GM21390 (cell line): Measurements from ENCODE around the gene ACADS.
"Not testable (repeated sequence)": the region's sequence is repeated elsewhere in the genome, so short reads cannot be mapped to it uniquely, and the experiment has no call there.

Experiments
- ATAC-seq: cut with Tn5 transposase; IDR thresholded peaks from one replicate; pipeline ENCODE4 v1.9.1; 2021; ENCODE audit not compliant: unreplicated experiment

The ACADS gene

GRCh38 chr12:120725151-120725658 is 421 bp upstream of the ACADS start:
- ATAC-seq, result peak; percentile 7

- no peak for ATAC-seq
Measured at GRCh38 chr12:120726510-120726793, 826 bp downstream of the ACADS start.

DNA sequence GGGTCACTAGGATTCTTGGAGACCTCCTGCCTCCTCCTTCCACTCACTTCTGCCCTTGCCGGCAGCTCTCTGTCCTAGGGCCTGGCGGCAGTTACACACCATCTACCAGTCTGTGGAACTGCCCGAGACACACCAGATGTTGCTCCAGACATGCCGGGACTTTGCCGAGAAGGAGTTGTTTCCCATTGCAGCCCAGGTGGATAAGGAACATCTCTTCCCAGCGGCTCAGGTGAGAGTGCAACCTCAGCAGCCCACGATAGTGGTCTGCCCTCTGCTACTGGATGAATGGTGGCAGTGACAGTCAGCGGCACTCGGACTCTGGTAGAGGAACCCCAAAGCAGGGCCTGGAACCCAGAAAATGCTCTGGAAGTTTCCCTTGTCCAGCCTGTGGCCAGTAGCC is 1.3 kb downstream of the ACADS start:
- ATAC-seq, result no peak

GRCh38 chr12:120732198-120732597 is 6.6 kb downstream of the ACADS start:
- ATAC-seq, result not testable (repeated sequence)

DNA sequence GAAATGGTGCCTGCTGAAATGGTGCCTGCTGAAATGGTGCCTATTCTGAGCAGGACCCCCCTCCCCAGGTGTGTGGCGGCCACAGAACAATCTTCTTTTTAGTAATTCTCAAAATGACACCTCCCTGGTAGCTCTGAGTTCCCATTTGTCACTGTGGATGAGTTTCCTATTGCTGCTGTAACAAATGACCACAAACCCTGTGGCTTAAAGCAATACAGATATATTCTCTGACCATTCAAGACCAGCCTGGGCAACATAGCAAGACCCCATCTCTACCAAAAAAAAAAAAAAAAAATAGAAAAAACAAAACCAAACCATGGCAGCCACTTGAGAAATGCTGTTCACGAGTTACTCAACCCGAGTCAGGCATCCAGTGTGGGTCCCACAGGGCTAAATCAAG is 7.9 kb downstream of the ACADS start:
- ATAC-seq, result no peak

DNA sequence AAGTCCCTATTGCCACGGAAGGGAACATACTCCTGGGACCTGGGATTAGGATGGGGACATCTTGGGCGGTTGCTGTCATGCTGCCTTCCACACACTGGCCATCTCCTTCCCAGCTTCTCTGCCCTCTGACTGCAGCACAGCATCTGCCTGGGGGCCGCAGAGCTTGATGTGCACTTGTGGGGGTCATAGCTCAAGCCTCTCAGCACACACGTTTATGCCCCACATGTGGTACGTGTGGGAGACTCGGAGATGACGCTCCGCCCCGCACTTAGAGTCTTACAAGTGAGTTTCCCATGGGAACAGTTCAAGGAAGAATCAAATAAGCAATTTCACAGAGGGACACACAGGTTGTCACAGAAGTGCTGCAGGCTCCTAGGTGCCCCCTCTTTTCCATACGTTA is 8.6 kb downstream of the ACADS start:
- ATAC-seq, result no peak

DNA sequence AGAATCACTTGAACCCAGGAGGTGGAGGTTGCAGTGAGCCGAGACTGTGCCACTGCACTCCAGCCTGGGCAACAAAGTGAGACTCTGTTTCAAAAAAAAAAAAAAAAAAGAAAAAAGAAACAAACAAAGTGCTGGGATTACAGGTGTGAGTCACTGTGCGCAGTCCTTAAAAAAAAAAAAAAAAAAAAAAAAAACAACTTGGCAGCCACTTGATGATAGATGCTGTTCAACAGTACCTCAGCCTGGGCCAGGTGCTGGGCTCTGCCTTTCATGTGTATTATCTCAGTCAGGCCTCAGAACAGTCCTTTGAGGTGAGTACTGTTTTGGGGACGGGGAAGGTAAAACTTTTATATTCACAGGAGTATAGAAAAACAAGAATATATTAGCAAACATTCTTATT is 9.6 kb downstream of the ACADS start:
- ATAC-seq, result no peak

GRCh38 chr12:120736404-120737331 is 11.0 kb downstream of the ACADS start:
- no peak for ATAC-seq

GRCh38 chr12:120737557-120738251 is 12.1 kb downstream of the ACADS start:
- ATAC-seq, result no peak

GRCh38 chr12:120738252-120739030 is 12.8 kb downstream of the ACADS start:
- no peak for ATAC-seq

DNA sequence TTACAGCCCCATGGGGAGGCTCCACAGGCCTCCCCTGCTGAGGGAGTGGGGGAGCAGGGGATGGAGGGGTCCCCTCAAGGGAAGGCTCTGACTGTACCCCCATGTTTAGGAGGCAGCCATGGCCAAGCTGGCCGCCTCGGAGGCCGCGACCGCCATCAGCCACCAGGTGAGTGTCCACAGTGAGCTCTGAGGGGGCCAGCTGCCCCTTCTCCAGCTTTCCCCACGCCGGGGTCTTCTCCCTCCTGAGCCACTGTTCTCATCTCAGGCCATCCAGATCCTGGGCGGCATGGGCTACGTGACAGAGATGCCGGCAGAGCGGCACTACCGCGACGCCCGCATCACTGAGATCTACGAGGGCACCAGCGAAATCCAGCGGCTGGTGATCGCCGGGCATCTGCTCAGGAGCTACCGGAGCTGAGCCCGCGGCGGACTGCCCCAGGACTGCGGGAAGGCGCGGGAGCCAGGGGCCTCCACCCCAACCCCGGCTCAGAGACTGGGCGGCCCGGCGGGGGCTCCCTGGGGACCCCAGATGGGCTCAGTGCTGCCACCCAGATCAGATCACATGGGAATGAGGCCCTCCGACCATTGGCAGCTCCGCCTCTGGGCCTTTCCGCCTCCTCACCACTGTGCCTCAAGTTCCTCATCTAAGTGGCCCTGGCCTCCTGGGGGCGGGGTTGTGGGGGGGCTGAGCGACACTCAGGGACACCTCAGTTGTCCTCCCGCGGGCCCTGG is 13.6 kb downstream of the ACADS start:
- no peak for ATAC-seq

DNA sequence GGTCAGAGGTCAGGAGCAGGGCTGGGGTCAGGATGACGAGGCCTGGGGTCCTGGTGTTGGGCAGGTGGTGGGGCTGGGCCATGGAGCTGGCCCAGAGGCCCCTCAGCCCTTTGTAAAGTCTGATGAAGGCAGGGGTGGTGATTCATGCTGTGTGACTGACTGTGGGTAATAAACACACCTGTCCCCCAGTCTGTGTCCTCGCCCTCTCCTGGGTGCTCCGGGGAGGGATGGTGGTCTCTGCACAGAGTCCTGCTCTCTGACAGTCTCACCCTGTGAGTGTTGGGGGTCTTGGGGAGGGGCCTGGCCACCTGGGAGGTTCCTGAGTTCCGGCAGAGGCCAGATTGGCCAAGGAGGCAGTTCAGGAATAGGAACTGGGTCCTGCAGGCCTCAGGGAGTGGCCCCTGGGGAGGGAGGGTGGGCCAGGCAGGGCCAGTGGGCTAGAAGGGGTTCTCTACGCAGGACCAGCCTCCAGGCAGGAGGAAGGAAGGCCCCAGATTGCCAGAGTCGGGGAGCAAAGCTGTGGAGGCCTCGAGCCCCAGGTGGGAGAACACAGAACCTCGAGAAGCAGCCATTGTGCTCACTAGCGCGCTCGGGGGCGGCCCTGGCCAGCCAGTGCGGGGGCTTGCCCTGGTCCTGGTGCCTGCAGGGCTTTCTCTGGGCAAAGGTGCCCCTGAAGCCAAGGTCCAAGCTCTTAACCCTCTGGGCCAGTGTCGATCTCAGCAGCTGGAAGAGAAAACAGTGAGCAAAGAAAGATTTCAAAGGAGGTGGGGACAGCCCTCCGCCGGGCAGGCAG is 14.4 kb downstream of the ACADS start:
- no peak for ATAC-seq

- ATAC-seq, result no peak
Measured at GRCh38 chr12:120740871-120741270, 15.2 kb downstream of the ACADS start.

DNA sequence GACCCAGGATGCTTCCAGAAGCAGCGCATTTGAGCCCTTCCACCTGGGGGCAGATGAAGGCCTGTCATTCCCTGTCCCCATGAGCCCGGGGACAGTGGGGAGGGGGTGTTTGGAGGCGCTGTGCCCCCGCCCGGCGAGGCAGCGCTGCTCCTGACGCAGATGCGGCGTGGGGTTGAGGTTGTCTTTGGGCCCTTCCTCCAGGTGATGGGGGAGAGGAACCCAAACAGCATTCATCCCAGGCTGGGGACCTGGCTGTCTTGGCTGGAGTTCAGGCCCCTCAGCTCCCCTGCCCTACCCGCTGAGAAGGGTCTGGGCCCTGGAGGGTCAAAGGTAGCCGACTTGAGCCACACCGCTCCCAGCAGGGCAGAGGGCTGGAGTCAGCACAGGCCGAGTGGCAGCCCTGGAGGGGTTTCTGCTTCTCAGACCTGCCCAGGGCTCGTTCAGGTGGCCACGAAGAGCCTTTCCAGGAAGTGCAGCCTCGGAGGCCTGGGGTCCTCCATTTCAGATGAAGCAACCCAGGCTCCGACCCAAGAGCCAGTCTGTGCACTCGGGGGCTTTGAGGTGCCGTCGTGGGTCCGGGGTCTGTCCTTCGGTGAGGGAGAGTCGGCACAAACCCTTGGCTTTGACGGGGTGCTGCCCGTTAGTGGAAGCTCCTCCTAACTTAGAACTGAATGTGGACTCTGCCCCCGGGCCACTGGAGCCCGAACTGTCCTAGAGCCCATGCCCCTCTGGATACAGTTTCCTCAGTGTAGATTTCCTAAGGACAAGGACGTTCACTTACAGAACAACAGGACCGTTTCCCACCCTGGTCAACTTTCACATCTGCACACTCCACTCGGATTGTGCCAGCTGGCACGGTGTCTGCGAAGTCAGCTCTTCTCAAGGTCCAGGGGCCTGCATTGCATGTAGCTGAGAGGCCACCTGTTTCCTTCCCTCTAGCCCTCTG is 16.1 kb downstream of the ACADS start:
- ATAC-seq, result no peak

DNA sequence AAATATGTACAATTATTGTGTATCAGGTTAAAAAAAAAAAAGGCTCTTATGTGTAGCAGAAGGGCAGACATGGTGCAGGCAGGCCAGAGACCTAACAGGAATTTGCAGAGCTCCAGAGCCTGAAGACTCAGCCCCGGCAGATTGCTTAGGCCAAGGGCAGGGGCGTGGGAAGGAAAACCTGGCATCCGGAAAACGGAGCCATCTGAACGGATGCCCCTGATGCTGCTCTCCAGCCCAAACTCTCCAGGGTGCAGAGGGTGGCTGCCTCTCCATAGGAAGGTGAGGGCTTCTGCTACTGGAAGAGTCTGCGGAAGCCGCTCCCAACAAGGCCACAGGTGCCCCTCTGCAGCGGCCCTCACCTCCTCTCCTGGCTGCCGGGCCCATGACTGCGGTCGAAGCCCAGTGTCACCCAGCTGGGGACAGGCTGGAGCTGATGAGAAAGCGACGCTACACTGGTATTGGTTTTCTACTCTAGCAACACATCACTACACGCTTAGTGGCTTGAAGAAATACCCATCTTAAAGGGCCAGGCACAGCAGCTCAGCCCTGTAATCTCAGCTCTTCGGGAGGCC is 19.4 kb downstream of the ACADS start:
- no peak for ATAC-seq

- no peak for ATAC-seq
Measured at GRCh38 chr12:120748242-120748641, 22.6 kb downstream of the ACADS start.

- no peak for ATAC-seq
Measured at GRCh38 chr12:120749256-120749655, 23.6 kb downstream of the ACADS start.

GRCh38 chr12:120750806-120751205 is 25.2 kb downstream of the ACADS start:
- ATAC-seq, result no peak

GRCh38 chr12:120751389-120751788 is 25.8 kb downstream of the ACADS start:
- no peak for ATAC-seq
